OCI-LY1 (cell line): ENCODE results near the gene NINJ2.
A peak's percentile ranks its signal among the peaks of the same experiment; 100 is the strongest.

Experiments
- H2AFZ ChIP-seq: fragments of 200-600 bp; sonication (generic), shearing (Covaris generic); 2 replicates; pipeline ENCODE4 v1.6.0; 2014; ENCODE audit warnings: antibody characterized with exemption, mild to moderate bottlenecking, low read length
- H3F3A ChIP-seq: fragments of 200-600 bp; sonication (generic), shearing (Covaris generic); 2 replicates; pipeline ENCODE4 v1.6.0; 2014; ENCODE audit warnings: mild to moderate bottlenecking, antibody characterized with exemption, low read length, moderate library complexity; ENCODE audit not compliant: insufficient read depth
- H3K27ac ChIP-seq: fragments of 200-600 bp; sonication (generic); 2 replicates; pipeline ENCODE4 v1.5.1; 2014; ENCODE audit warnings: low read length, mixed run types, mild to moderate bottlenecking, low read depth; ENCODE audit not compliant: poor library complexity, severe bottlenecking
- H3K27me3 ChIP-seq: fragments of 200-600 bp; sonication (generic); 2 replicates; pipeline ENCODE4 v1.6.0; 2014; ENCODE audit warnings: antibody characterized with exemption, mild to moderate bottlenecking, low read length, moderate library complexity; ENCODE audit not compliant: insufficient read depth
- H3K36me3 ChIP-seq: fragments of 200-600 bp; sonication (generic); 2 replicates; pipeline ENCODE4 v1.6.1; 2014; ENCODE audit warnings: mild to moderate bottlenecking, antibody characterized with exemption, low read length, moderate library complexity, mixed read lengths; ENCODE audit not compliant: insufficient read depth
- H3K4me1 ChIP-seq: fragments of 200-600 bp; sonication (generic); 2 replicates; pipeline ENCODE4 v1.5.1; 2014; ENCODE audit warnings: mild to moderate bottlenecking, low read length, moderate library complexity; ENCODE audit not compliant: insufficient read depth, severe bottlenecking
- H3K4me2 ChIP-seq: fragments of 200-600 bp; sonication (generic), shearing (Covaris generic); 2 replicates; pipeline ENCODE4 v1.6.1; 2014; ENCODE audit warnings: low read length
- H3K4me3 ChIP-seq: fragments of 200-600 bp; sonication (generic); 2 replicates; pipeline ENCODE4 v1.5.1; 2014; ENCODE audit warnings: low read length, low read depth, mild to moderate bottlenecking, mixed read lengths; ENCODE audit not compliant: poor library complexity, severe bottlenecking
- H3K79me2 ChIP-seq: fragments of 200-600 bp; shearing (Covaris generic); 2 replicates; pipeline ENCODE4 v1.6.1; 2016; ENCODE audit warnings: mixed run types, low read length, mixed read lengths; ENCODE audit not compliant: insufficient read depth
- H3K9ac ChIP-seq: fragments of 200-600 bp; sonication (generic), shearing (Covaris generic); 2 replicates; pipeline ENCODE4 v1.6.1; 2014; ENCODE audit warnings: mild to moderate bottlenecking, low read length, mixed read lengths
- H3K9me2 ChIP-seq: fragments of 200-600 bp; sonication (generic), shearing (Covaris generic); 2 replicates; pipeline ENCODE4 v1.6.1; 2014; ENCODE audit warnings: low read depth, mild to moderate bottlenecking, low read length, mixed read lengths
- H3K9me3 ChIP-seq: fragments of 200-600 bp; shearing (Covaris generic); 2 replicates; pipeline ENCODE4 v1.6.1; 2014; ENCODE audit warnings: low read length, mixed read lengths
- H4K20me1 ChIP-seq: fragments of 200-600 bp; sonication (generic), shearing (Covaris generic); 2 replicates; pipeline ENCODE4 v1.6.0; 2016; ENCODE audit warnings: mild to moderate bottlenecking, low read length; ENCODE audit not compliant: insufficient read depth
- CTCF ChIP-seq: fragments of 200-600 bp; sonication (generic), shearing (Covaris generic); IDR thresholded peaks from 2 replicates; pipeline ENCODE4 v1.5.1; 2017; ENCODE audit warnings: mild to moderate bottlenecking, antibody characterized with exemption, low read length, moderate library complexity, mixed read lengths
- EZH2 ChIP-seq: fragments of 200-600 bp; sonication (generic), shearing (Covaris generic); IDR thresholded peaks from 2 replicates; pipeline ENCODE4 v1.8.0; 2017; ENCODE audit warnings: borderline replicate concordance, mixed run types, mild to moderate bottlenecking, antibody characterized with exemption, low read length, moderate library complexity, mixed read lengths

NINJ2 gene

DNA sequence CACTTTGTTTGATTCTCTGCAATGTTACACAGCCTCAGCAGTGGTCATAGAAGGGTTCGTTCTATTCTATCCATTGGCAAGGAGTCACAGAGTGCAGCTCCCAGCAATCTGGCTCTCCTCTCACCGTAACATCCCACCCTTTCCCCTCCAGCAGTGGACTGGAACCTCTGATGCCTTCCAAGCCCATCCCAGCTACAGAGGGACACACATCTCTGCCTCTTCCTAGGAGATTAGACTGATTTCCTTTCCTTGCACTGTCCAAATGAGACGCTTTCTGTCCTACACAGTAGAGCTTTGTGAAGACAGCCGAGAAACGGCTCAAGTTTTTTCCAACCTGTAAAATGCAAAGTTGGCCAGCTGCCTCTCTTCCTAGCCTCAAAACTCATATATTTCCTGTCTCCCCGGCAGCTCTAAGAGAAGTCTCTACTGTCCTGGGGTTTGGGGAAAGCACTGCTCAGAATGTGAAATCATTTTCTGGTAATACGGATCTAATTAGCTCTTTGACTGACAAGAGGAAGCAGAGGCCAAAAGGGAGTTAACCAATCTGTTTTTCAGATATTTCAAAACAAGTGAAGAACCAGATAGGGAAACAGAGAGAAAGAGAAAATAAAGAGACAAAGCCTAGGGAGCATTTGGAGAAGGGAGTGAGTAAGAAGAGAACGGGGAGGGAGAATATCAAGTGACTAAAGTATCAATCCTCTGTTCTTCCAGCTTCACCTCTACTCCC lies 516 bp downstream of the NINJ2 start:
- Histone ChIP-seq H3K79me2 (peaks cover 14% of the 10 kb centered on the region), H2AFZ (no peak overlapping the region), H3F3A (peaks cover 16% of the 10 kb centered on the region), H3K4me3 (peak overlapping the region; percentile 63), H3K9me3 (no peaks in the 10 kb centered on the region), H3K9me2 (no peaks in the 10 kb centered on the region), H4K20me1 (no peaks in the 10 kb centered on the region), H3K9ac (peak overlapping the region; percentile 79), H3K4me2 (peak overlapping the region; percentile 86), H3K27me3 (no peaks in the 10 kb centered on the region), H3K27ac (peak overlapping the region; percentile 93), H3K36me3 (0 out of 2 replicates have a peak, but pooled peaks cover 5% of the 10 kb centered on the region), H3K4me1 (peaks cover 98% of the 10 kb centered on the region)
- no peak for TF ChIP-seq CTCF
- no peak for TF ChIP-seq EZH2

GRCh38 chr12:661720-662486 lies 1.3 kb downstream of the NINJ2 start:
- TF ChIP-seq EZH2 (no peak), CTCF (no peak)
- Histone ChIP-seq H3K4me3 (peak overlapping the region; percentile 63), H3K4me1 (peaks cover 94% of the 10 kb centered on the region), H2AFZ (no peak overlapping the region), H3K79me2 (peaks cover 17% of the 10 kb centered on the region), H4K20me1 (no peaks in the 10 kb centered on the region), H3K9me3 (no peaks in the 10 kb centered on the region), H3K27ac (peak overlapping the region; percentile 93), H3K4me2 (peak overlapping the region; percentile 86), H3F3A (peaks cover 16% of the 10 kb centered on the region), H3K27me3 (no peaks in the 10 kb centered on the region), H3K9me2 (no peaks in the 10 kb centered on the region), H3K36me3 (peaks cover 7% of the 10 kb centered on the region; the same call in 1 of the 2 replicates), H3K9ac (peak overlapping the region; percentile 79)

DNA sequence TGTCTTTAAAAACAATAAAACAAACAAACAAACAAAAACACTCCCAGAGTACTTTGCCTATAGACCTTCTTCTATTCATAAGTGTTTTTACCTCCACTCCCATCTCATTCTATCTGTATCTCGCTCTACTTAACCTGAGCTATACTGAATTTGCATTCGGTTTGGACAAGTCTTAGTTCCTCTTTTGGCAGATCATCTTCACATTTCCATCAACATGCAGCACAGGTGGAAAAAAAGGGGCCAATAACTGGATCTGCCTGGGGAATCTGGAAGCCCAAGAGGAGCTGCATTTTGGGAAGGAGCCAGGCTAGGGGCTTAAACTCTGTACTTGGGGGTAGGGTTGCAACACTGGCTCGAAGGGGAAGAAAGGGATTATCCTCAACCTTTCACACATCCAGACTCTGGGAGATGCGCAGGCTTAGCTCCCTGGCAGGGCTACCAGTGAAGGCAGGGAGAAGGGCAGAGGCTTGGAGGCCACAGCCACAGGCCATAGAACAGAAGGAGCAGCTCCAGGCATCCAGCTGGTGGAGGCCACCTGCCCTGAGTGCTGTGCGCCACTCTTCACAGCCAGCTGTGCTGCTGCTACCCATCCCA lies 4.1 kb downstream of the NINJ2 start:
- peak overlapping the region; percentile 93 for H3K27ac ChIP-seq
- H3K79me2 ChIP-seq, result peaks cover 20% of the 10 kb centered on the region
- H3K9ac ChIP-seq, result peak overlapping the region; percentile 36; the same call in 1 of the 2 replicates
- peaks cover 19% of the 10 kb centered on the region for H3K36me3 ChIP-seq
- H3K4me2 ChIP-seq, result peak overlapping the region; percentile 46; the same call in 1 of the 2 replicates
- H4K20me1 ChIP-seq, result no peaks in the 10 kb centered on the region
- peaks cover 3% of the 10 kb centered on the region; the same call in 1 of the 2 replicates for H3F3A ChIP-seq
- H3K27me3 ChIP-seq, result no peaks in the 10 kb centered on the region
- H3K4me1 ChIP-seq, result peaks cover 72% of the 10 kb centered on the region
- no peaks in the 10 kb centered on the region for H3K9me3 ChIP-seq
- no peak overlapping the region for H3K4me3 ChIP-seq
- H3K9me2 ChIP-seq, result no peaks in the 10 kb centered on the region
- no peak overlapping the region for H2AFZ ChIP-seq
- TF ChIP-seq CTCF, result no peak
- TF ChIP-seq EZH2, result no peak
